Erythroblast (primary cell): Measurements from ENCODE around the gene ZBP1.

ENCODE experiments used
- GATA1 ChIP-seq: IDR thresholded peaks from 2 replicates; pipeline ENCODE4 v1.6.1; 2011; ENCODE audit warnings: low read depth, mild to moderate bottlenecking, control low read depth, low read length, moderate library complexity
- POLR2A ChIP-seq: IDR thresholded peaks from 2 replicates; pipeline ENCODE4 v1.6.1; 2011; ENCODE audit warnings: mild to moderate bottlenecking, low read length

GRCh38 chr20:57611586-57612311 is 8.5 kb downstream of the ZBP1 start:
- TF ChIP-seq POLR2A (no peak), GATA1 (no peak)
